GM19455 (cell line): Measurements from ENCODE around the gene GALNT10.

Experiments
- ATAC-seq: cut with Tn5 transposase; IDR thresholded peaks from one replicate; pipeline ENCODE4 v1.9.1; 2021; ENCODE audit not compliant: unreplicated experiment

Gene GALNT10

GRCh38 chr5:154176181-154176580 is 14.4 kb upstream of the GALNT10 start:
- ATAC-seq = no peak

- ATAC-seq = no peak
These were observed 11.9 kb upstream of the GALNT10 start for GRCh38 chr5:154178661-154179060.

- peak; percentile 89 for ATAC-seq
These were observed 10.5 kb upstream of the GALNT10 start for GRCh38 chr5:154179846-154180710.

GRCh38 chr5:154181161-154181560 is 9.4 kb upstream of the GALNT10 start:
- no peak for ATAC-seq

GRCh38 chr5:154189256-154189818 is 1.2 kb upstream of the GALNT10 start:
- peak; percentile 9 for ATAC-seq

- peak; percentile 78 for ATAC-seq
These were observed 526 bp upstream of the GALNT10 start for GRCh38 chr5:154189819-154190594.

- ATAC-seq = no peak
These were observed 1.1 kb downstream of the GALNT10 start for GRCh38 chr5:154191467-154192261.

GRCh38 chr5:154193283-154193682 is 2.8 kb downstream of the GALNT10 start:
- ATAC-seq = no peak

GRCh38 chr5:154193701-154194121 is 3.2 kb downstream of the GALNT10 start:
- no peak for ATAC-seq

GRCh38 chr5:154194345-154195329 is 4.1 kb downstream of the GALNT10 start:
- ATAC-seq = no peak

GRCh38 chr5:154196281-154196680 is 5.7 kb downstream of the GALNT10 start:
- ATAC-seq = no peak

GRCh38 chr5:154196955-154197652 is 6.6 kb downstream of the GALNT10 start:
- ATAC-seq = no peak

GRCh38 chr5:154197801-154198491 is 7.4 kb downstream of the GALNT10 start:
- ATAC-seq = no peak

- ATAC-seq = no peak
These were observed 8.2 kb downstream of the GALNT10 start for GRCh38 chr5:154198611-154199230.

- ATAC-seq = no peak
These were observed 8.7 kb downstream of the GALNT10 start for GRCh38 chr5:154199263-154199662.

GRCh38 chr5:154199671-154200220 is 9.2 kb downstream of the GALNT10 start:
- no peak for ATAC-seq

- no peak for ATAC-seq
These were observed 9.7 kb downstream of the GALNT10 start for GRCh38 chr5:154200221-154200620.
